HG03521 (cell line): ENCODE results near the gene TP63.

Experiments used
- ATAC-seq: cut with Tn5 transposase; IDR thresholded peaks from one replicate; pipeline ENCODE4 v1.9.1; 2021; ENCODE audit warnings: mild to moderate bottlenecking, moderate library complexity; ENCODE audit not compliant: unreplicated experiment

Gene TP63

DNA sequence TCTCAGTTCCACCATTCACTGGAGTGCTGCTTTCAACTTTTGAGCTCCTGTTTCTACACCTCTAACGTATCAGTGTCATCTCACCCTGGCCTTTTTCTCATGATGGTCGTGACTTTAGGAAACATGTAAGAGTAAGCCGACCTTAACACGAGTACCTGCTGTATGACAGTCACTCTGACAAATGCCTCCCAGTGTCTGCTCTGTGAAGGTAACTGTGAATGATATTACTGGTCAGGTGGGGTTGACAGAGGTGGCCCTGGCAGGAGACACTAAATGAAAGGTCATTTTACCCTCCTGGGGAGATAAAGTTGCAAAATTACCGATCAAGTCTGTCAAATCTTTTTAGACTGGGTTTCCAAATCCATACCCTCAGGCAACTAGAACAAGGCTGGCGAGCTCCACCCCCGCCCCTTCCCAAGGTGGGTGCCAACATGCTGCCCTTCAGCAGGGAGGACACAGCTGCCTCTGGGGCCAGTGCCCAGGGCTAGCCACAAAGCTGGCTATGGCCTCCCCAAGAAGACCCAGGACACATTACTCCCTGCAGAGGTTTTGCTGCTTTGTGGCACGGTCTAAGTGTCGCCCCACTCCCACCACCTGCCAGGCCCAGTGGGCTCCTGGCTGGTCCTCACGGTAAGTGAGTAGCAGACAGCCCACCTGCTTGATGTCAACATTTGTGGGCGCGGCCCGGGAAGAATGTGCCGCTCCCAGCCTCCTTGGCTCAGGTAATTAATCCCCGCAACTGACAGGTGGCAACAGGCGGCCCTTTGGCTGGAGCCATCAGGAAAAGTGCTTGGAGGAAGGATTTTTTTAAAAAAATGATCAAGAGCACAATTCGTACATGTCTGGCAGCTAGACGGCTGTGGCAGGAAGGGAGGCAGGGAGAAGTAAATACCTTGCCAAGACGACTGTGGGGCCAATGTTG, 211.8 kb downstream of the TP63 start:
- no peak for ATAC-seq

DNA sequence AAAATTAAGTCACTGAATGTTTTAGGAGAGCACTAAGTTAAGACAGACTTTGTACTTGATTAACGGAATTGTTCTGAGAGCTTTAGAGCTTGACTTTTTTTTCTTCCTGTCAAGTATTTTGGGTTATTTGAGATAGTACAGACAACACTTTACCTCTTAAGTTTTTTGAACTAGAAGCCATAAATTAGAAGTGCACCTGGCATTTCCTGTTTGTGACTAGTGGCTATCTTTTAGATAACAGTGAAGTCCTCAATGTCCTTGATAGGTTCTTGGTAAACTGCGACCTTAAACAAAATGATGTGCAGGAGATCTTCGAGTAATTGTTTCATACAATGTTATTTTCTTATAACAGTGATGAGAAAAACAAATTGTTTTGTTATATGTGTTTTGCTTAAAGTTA, 213.9 kb downstream of the TP63 start:
- ATAC-seq = no peak

DNA sequence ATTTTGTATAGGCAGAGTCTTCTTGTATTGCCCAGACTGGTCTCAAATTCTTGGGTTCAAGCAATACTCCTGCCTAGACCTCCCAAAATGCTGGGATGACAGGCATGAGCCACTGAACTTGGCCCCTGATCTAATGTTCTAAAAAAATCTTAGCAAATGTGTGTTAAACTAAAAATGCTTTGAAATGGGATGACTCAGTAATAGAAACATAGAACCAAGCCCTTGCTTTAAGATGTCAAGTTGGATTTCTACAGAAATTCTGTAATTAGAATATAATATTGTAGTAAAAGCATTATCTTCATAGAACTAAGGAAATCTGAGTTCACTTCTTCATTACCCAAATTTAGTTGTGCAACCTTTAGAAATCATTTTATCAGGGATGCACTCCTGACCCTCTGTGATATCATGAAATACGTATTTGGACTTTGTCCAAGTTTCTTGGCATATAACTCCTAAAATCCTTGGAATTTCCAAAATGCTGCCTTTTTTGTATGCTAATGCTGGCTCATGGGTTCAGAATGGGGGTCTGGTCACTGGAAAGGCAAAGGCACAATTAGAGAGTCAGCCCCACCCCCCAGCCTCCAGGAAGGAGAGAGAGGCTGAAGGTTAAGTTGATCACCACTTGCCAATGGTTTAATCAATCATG, 217.3 kb downstream of the TP63 start:
- ATAC-seq = no peak

DNA sequence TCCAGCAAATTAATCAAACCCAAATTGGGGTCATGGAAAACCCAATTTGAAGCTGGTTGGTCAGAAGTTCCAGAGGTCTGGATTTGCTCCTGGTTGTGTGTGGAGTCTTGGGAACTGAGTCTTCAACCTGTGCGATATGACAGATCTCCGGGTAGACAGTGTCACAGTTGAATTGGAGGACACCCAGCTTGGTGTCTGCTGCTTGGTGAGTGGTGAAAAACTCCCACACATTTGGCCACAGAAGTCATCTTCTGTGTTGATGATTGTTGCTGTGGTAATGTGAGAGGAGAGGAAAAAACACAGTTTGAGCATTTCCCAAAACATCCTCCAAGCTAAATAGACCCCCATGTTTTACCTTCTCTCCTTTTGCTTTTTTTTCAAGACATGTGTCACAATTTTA, 218.1 kb downstream of the TP63 start:
- no peak for ATAC-seq

DNA sequence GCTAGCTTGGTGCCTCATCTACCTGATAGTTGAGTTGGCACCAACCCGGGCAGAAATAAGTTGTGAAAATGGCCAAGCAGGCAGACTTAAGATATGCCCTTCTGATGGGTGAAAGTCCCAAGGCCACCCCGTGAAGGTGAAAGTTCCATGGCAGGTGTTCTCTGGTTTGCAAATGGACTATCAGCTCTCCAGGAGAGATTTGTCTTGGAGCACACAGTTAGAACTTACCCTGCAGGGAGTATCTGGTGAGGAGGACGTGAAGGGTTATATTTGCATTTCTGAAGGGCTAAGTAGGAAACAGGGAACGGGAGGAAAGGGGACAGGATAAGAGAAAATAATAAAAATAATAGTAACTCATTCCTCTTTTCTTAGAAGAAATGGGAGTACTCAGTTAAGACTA, 220.5 kb downstream of the TP63 start:
- no peak for ATAC-seq

DNA sequence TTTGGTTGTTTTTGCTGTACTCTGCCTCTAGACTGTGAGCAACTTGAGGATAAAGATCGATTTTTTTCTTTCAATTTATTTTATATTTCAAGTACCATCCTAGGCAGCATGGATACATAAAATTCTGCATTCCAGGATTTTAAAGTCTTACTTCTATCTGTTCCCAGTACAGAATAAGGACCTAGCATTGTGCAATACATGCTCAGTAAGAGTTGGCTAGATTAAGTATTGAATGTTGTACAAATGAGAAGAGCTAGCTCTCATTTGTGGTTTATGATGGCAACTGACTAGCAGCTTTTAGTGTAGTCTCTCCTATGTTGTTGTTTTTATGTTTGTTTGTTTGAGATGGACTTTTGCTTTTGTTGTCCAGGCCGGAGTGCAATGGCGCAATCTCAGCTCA, 222.7 kb downstream of the TP63 start:
- no peak for ATAC-seq

DNA sequence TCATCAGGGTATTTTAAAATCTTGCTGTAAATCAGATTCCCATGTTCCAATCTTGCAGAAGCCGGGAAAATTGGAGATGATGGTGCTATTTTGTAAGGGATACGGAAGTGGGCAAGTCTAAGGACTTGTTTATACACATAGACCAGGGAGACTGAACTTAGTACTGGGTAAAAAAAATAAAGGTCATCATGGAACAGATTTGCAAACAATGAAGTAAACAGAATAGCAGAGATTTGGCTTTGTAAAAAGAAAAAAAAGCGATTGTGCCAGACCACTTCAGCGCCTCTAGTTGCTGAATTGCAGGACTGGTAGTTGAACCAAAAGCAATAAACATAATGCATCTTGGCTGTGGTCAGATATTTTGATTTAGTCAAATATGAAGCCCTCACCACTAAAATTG, 229.1 kb downstream of the TP63 start:
- no peak for ATAC-seq

DNA sequence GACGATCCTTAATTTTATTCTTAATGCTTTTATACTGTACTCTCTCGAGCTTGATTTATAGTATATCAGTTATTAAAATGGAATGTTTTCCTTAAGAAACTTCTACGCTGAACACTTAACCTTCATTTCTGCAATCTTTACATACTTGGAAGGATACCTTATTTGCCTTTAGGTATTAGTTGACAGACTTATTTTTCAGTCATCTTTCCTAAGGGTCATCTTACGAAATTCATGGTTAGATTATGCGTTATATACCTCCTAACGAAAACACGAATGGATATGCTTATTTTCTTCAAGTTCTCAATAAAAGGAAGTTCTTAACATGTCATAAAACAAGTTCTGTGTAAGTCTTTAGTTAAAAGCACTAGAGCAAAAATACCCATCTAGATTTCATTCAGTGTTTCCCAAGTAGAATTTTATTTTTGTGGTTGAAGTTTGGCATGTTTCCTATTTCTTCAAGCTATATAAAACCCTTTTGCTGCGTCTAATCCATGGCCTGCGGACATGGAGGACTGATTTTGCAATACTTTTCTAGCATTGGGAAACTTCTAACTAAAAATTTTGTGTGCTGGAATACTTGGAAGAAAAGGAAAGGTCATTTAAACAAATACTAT, 231.3 kb downstream of the TP63 start:
- no peak for ATAC-seq

DNA sequence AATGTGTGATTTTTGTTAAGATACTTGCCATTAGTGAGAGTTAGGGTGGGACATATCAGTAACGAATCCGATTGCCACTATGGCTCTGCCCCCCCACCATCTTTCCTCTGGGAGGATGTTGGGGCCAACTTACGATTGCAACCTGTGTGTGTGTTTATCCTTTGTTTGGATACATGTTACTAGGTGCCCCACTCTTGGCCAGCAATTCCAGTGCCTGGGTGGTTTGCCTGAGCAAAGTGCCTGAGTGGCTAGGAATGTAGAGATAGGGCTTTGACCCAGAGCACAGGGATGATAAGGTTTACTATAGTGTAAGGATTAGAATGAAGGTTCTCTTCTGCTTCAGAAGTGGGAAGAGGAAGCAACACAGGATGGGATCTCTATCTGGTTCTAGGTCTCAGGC, 231.8 kb downstream of the TP63 start:
- ATAC-seq = no peak

DNA sequence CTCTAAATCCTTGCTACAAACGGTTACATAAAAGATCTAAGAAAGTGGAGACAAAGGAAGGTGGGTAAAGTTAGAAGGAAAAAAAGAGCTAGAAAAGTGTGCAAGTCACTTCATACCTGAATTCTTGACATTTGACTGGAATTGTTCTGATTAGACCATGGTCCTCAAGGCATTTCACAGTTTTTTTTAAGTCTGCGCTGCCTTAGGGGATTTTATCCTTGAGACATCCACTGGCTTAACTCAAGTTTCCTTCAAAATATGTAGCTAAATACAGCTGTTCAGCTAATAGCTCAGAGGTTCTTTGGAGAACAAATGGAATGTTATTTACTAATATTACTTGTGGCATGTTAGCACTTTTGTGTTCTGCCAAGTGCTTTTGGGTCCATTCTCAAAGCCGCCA, 236.9 kb downstream of the TP63 start:
- no peak for ATAC-seq

DNA sequence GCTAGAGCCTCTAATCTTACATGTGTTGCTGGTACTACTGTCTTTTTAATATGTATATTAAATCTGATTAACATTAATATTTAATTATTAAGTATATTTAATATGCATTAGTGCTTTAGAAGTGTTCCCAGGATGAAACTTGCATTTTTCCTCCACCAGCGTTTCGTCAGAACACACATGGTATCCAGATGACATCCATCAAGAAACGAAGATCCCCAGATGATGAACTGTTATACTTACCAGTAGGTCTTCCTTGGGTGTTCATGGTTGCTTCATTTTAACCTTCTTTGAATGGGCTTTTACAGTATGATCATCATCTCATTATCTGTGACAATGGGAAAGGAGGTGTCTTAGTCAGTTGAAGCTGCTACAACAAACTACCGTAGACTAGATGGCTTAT, 238.0 kb downstream of the TP63 start:
- no peak for ATAC-seq

DNA sequence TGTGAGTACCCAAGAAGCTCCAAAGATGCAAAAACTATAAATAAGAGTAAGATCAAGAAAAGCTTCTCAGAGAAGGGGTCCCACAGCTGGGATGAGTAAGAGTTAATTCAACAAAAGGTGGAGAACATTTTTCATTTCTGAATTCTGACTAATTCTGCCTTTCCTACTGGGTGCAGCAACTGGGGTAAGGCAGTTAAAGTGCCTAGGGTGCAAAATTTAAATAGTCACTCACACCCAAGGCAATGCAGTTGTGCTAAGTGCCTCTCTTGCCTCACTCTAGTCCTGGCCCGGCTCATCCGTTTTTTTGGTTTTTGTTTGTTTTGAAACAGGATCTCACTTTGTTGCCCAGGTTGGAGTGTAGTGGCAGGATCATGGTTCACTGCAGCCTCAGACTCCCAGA, 240.2 kb downstream of the TP63 start:
- no peak for ATAC-seq

DNA sequence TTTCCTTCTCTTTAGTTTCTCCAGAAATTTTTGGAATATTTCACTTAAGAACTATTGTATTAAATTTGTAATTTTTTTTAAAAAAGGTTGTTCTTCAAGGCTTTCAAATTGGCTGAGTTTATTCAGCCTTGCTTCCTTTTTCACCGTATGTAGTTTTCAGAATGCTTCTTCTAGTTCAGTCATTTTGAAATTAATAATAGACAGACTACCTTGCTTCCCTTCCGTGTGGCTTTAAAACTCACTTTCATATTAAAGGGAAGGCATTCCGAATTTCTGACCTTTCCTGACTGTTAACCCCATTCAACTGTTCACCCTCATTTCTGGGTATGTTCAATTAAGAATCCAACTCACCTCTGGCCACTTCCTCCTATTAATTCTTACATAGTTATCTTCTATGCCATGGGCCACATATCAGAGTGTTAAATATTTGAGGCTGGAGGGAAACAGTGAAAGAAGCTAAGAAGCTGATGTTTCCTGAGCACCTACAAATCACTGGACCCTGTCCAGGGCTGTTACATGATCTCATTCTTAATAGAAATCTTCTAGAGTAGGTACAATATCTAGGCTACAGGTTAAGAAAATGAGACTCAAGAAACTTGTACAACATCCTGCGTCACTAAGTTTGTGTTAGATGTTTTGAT, 252.0 kb downstream of the TP63 start:
- no peak for ATAC-seq

DNA sequence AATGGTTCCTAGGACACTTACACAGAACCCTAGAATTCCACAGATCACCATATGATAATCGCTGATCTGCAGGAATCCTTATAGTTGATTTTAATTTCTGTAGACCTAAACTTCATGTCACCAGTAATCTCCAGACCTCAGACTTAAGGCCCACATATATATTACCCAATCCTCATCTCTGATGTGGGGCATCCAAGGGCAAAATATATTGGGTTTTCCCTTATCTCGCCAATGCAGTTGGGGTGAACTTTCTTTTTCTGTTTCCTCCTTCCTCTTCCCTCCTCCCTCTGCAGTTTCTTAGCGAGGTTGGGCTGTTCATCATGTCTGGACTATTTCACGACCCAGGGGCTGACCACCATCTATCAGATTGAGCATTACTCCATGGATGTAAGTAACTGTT, 259.3 kb downstream of the TP63 start:
- ATAC-seq = no peak

DNA sequence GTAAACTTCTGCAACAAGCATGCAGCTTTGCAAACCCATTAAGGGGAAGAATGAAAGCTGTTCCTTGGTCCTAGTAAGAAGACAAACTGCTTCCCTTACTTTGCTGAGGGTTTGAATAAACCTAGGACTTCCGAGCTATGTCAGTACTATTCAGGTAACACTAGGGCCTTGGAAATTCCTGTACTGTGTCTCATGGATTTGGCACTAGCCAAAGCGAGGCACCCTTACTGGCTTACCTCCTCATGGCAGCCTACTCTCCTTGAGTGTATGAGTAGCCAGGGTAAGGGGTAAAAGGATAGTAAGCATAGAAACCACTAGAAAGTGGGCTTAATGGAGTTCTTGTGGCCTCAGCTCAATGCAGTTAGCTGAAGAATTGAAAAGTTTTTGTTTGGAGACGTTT, 265.3 kb downstream of the TP63 start:
- no peak for ATAC-seq

DNA sequence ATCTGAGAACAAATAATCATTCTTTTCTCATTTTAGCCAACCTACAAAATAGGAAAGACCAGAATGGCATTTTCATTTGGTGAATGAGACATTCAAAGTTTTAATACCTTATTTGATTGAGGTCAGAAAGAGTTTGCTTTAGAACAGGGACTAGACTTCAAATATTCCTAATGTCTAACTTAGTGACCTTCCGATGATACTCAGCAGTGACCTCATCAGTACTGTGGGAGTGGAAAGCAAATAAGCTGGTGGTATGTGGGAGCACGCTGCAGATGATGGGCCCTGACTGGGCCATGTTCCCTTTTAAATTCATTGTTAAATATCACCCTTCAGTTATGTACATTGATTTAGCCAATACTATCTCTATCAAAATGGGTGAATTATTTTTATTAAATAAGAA, 266.2 kb downstream of the TP63 start:
- no peak for ATAC-seq

DNA sequence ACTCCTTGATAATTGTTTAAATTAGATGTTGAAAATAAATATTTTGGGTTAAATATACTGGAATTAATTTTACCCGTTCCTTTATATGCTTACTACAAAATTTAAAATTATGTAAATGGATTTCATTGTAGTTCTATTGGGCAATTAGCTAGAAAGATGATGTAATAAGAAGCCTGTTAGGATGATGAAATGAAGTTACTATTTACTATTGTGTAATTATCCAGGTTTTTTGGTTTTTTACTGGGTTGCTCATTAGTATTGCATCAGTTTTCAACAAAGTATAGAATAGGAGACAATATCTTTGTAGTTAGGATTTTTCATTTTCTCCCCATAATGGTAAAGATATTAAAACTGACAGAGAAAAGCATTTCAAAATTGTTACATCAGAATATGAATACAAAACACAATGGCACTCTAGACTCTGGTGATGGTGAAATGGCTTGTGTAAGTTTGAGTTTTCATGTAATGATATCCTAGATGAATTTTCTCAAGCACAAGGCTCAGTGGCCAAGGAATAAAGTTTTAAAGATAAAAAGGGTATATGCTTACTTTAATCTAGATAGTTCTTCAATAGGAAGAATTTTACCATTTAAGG, 267.5 kb downstream of the TP63 start:
- no peak for ATAC-seq

DNA sequence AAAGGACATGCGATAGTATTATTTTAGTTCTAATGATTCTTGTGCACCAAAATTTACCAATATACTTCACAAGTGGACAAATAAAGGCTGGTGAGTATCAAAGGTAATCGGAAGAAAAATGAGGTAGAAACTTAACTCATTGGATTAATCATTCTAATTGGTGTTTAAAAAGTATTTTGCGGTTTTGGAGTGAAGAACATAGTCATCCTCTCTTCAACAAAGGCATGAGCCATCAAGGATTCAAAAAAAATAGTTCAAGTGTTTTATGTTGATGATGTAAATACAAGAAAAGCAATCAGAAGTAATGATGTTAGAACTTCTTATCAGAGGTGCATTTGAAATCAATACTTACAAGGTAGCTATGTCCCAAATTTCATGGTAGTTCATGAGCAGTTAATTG, 268.0 kb downstream of the TP63 start:
- no peak for ATAC-seq

DNA sequence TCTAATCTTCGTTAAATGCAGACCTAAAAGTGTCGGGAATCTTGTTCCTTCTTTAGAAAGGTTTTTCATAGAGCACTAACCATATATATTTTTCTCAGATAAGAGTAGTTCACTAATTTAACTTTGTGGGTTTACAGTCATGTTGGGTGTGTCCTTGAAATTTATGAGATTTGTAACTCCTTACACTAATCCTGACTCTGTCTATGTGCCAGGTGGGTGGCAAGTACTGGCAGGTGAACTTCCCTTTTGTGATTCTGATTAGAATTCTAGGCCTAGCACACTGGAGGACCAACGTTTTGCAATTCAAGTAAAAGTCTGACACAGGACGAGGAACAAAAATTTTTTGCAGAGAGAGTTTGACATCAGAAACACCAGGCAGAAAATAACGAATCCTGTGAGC, 269.4 kb downstream of the TP63 start:
- no peak for ATAC-seq

DNA sequence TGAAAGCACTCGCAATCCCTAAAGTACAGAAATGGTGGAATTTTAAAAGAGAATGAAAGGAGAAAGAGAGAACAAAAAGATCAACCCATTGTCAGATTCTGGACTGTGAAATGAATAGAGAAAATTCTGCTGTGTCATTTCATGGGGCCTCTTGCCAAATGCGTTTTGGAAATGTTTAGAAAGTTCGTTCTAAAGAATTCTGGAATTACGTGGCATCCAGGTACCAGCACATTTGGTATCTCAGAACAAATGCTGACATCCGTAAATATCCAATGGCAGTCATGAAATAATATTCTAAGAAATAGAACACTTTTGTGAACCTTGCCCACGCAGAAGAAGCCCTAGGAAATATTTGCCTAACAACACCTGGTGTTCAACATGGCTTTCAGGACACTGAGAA, 270.3 kb downstream of the TP63 start:
- no peak for ATAC-seq
